ENCODE data around the gene TBL1Y. TPM values are rescaled to one million over a fixed set of nuclear protein-coding genes. Genes with fewer than 3 reads are reported as not detected.

TBL1Y gene
- polyA plus RNA-seq, 1 donor from 2014 or later: not detected

DNA sequence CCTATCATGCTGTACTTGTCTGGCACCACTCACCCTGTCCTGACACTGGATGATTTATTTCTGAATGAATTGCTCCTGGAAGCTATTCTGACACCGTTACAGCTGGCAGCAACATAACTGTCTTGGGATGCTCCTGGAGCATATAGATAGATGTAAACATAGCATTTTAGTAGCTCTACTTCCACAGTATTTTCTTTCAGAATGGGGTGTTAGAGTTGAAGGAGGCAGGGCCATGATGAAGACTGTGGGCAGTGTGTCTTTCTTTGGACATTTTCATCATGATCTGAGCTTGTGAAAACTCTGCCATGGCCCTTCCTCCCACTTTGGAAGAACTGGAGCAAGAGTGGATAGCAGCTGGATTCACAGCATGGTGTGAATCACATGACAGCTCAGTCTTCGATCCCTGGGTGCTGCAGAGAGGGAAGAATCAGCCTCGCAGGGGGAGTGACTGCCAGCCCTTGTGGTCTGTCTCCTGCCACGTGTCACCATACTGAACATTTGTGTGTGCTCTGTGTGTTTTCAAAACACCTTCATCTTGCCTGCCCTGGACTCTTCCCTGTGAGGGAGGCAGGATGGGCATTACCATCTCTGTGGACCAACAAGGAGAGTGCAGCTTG, 61.9 kb downstream of the TBL1Y start:
- Histone ChIP-seq H4K20me1 (ENCODE audit: insufficient read depth) (no peaks in the 10 kb centered on the region), H3K79me2 (replicated peaks; ENCODE audit: insufficient read depth, low read length) (no peaks in the 10 kb centered on the region), H3K4me2 (ENCODE audit: low read length) (no peak overlapping the region), H3K4me3 (ENCODE audit: low read length) (no peak overlapping the region), H3K9me2 (ENCODE audit: insufficient read depth, low read length) (no peaks in the 10 kb centered on the region), H3K9me3 (ENCODE audit: low read length) (no peaks in the 10 kb centered on the region), H3K27me3 (ENCODE audit: insufficient read depth, low read depth, low read length) (no peaks in the 10 kb centered on the region), H3K27ac (ENCODE audit: low read length) (no peak overlapping the region), H3K9ac (ENCODE audit: low read length) (no peak overlapping the region), H3K36me3 (ENCODE audit: insufficient read depth, low read length) (no peaks in the 10 kb centered on the region), H3F3A (ENCODE audit: insufficient read depth, low read length, poor library complexity, severe bottlenecking) (no peaks in the 10 kb centered on the region), H2AFZ (ENCODE audit: low read depth, low read length) (no peak overlapping the region)
- TF ChIP-seq, protein P1, sequence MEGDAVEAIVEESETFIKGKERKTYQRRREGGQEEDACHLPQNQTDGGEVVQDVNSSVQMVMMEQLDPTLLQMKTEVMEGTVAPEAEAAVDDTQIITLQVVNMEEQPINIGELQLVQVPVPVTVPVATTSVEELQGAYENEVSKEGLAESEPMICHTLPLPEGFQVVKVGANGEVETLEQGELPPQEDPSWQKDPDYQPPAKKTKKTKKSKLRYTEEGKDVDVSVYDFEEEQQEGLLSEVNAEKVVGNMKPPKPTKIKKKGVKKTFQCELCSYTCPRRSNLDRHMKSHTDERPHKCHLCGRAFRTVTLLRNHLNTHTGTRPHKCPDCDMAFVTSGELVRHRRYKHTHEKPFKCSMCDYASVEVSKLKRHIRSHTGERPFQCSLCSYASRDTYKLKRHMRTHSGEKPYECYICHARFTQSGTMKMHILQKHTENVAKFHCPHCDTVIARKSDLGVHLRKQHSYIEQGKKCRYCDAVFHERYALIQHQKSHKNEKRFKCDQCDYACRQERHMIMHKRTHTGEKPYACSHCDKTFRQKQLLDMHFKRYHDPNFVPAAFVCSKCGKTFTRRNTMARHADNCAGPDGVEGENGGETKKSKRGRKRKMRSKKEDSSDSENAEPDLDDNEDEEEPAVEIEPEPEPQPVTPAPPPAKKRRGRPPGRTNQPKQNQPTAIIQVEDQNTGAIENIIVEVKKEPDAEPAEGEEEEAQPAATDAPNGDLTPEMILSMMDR (IDR thresholded peaks at IDR 0.05; ENCODE audit: poor library complexity, severe bottlenecking): no peak
- TF ChIP-seq RAD21 (conservative IDR thresholded peaks at IDR 0.05) (no peak), EP300 (conservative IDR thresholded peaks at IDR 0.05; ENCODE audit: poor library complexity, severe bottlenecking) (no peak), TAF1 (IDR thresholded peaks at IDR 0.05; ENCODE audit: low read depth) (no peak), MXI1 (conservative IDR thresholded peaks at IDR 0.05; ENCODE audit: poor library complexity, severe bottlenecking) (no peak), POLR2AphosphoS5 (IDR thresholded peaks at IDR 0.05) (no peak), EZH2 (IDR thresholded peaks at IDR 0.05; ENCODE audit: borderline replicate concordance, insufficient read depth, low read length, poor library complexity, severe bottlenecking) (no peak), SMC3 (conservative IDR thresholded peaks at IDR 0.05; ENCODE audit: poor library complexity) (no peak)
- TF ChIP-seq, protein P2, sequence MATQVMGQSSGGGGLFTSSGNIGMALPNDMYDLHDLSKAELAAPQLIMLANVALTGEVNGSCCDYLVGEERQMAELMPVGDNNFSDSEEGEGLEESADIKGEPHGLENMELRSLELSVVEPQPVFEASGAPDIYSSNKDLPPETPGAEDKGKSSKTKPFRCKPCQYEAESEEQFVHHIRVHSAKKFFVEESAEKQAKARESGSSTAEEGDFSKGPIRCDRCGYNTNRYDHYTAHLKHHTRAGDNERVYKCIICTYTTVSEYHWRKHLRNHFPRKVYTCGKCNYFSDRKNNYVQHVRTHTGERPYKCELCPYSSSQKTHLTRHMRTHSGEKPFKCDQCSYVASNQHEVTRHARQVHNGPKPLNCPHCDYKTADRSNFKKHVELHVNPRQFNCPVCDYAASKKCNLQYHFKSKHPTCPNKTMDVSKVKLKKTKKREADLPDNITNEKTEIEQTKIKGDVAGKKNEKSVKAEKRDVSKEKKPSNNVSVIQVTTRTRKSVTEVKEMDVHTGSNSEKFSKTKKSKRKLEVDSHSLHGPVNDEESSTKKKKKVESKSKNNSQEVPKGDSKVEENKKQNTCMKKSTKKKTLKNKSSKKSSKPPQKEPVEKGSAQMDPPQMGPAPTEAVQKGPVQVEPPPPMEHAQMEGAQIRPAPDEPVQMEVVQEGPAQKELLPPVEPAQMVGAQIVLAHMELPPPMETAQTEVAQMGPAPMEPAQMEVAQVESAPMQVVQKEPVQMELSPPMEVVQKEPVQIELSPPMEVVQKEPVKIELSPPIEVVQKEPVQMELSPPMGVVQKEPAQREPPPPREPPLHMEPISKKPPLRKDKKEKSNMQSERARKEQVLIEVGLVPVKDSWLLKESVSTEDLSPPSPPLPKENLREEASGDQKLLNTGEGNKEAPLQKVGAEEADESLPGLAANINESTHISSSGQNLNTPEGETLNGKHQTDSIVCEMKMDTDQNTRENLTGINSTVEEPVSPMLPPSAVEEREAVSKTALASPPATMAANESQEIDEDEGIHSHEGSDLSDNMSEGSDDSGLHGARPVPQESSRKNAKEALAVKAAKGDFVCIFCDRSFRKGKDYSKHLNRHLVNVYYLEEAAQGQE (IDR thresholded peaks at IDR 0.05; ENCODE audit: borderline replicate concordance): no peak

DNA sequence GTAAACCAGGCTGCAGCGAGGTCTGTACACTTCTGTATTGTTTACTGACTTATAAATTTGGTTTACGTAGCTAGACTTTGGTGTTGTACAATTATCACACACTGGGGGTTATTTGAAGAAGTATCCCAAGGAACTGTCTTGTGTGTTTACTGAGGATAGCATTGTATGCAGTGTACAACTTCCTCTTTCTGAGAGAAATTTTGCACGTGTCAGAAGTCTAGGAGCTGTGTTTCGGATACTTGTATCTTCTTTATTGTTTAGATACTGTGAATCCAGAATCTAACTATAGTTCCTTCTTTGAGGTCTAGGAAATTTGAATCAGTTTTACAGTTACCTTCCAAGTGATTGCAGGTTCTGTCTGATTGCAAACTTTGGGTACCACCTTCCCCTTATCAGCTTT, 64.5 kb downstream of the TBL1Y start:
- H3F3A ChIP-seq (ENCODE audit: insufficient read depth, low read length, poor library complexity, severe bottlenecking): no peaks in the 10 kb centered on the region
- no peaks in the 10 kb centered on the region for H3K9me3 ChIP-seq (ENCODE audit: low read length)
- H3K9ac ChIP-seq (ENCODE audit: low read length): no peak overlapping the region
- H3K4me3 ChIP-seq (ENCODE audit: low read length): no peak overlapping the region
- no peak overlapping the region for H3K27ac ChIP-seq (ENCODE audit: low read length)
- no peaks in the 10 kb centered on the region for H4K20me1 ChIP-seq (ENCODE audit: insufficient read depth)
- no peaks in the 10 kb centered on the region for H3K27me3 ChIP-seq (ENCODE audit: insufficient read depth, low read depth, low read length)
- no peak for TF ChIP-seq POLR2AphosphoS5 (IDR thresholded peaks at IDR 0.05)
- no peak for TF ChIP-seq EZH2 (IDR thresholded peaks at IDR 0.05; ENCODE audit: borderline replicate concordance, insufficient read depth, low read length, poor library complexity, severe bottlenecking)
- TF ChIP-seq, protein P1 (IDR thresholded peaks at IDR 0.05; ENCODE audit: poor library complexity, severe bottlenecking): no peak
- TF ChIP-seq TAF1 (IDR thresholded peaks at IDR 0.05; ENCODE audit: low read depth): no peak
- TF ChIP-seq EP300 (conservative IDR thresholded peaks at IDR 0.05; ENCODE audit: poor library complexity, severe bottlenecking): no peak
- no peak for TF ChIP-seq SMC3 (conservative IDR thresholded peaks at IDR 0.05; ENCODE audit: poor library complexity)
- no peak for TF ChIP-seq MXI1 (conservative IDR thresholded peaks at IDR 0.05; ENCODE audit: poor library complexity, severe bottlenecking)
- H3K79me2 ChIP-seq (replicated peaks; ENCODE audit: insufficient read depth, low read length): no peaks in the 10 kb centered on the region
- H3K4me2 ChIP-seq (ENCODE audit: low read length): no peak overlapping the region
- no peaks in the 10 kb centered on the region for H3K36me3 ChIP-seq (ENCODE audit: insufficient read depth, low read length)
- H3K9me2 ChIP-seq (ENCODE audit: insufficient read depth, low read length): no peaks in the 10 kb centered on the region
- H2AFZ ChIP-seq (ENCODE audit: low read depth, low read length): no peak overlapping the region

Measured in neural cell (in vitro differentiated cells).